Colon (tissue), 2 donors: ENCODE measurements around the gene RAI1.

Experiments used
- FAIRE-seq: peaks from 2 replicates; lab custom pipeline; 2012; peaks lifted over from hg19 to GRCh38; lab: Jason Lieb, UNC
- donor health status: control.
- donor health status: control.

RAI1 gene

DNA sequence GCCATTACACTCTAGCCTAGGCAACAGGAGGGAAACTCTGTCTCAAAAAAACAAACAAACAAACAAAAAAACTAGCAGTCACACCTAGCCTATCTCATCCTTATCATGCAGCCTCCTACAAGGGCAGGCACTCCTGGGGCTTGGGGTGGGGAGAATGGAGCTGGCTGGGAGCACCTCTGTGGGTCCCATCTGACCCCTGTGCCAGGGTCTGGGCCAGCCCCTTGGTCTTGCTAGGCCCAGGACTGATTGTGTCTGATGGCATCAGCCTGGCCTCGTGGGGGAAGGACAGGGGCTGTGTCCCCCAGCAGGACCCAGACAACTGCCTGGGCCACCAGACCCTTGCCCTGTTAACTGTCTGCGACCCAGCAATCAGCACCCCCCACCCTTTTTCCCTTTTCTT lies 105.7 kb downstream of the RAI1 start:
- FAIRE-seq, result no peak

DNA sequence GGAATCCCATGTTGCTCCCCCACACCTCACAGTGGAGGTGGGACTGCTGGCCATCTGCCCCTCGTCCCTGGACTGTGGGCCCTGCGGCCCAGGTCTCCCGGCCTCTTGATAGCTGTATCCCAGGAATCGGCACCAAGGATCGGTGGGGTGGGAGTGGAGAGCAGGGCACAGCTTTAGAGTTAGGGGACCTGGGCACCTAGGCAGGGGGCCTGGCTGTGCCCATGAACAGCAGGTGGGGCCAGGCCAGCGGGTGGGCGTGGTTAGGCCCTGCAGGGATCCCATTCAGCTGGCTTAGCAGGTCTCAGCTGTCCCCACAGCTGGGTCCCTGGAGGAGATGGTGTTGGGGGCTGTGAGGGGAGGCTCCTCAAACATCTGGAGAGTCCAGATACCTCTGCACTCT lies 106.3 kb downstream of the RAI1 start:
- FAIRE-seq, result no peak

GRCh38 chr17:17788967-17789366 lies 107.7 kb downstream of the RAI1 start:
- no peak for FAIRE-seq

DNA sequence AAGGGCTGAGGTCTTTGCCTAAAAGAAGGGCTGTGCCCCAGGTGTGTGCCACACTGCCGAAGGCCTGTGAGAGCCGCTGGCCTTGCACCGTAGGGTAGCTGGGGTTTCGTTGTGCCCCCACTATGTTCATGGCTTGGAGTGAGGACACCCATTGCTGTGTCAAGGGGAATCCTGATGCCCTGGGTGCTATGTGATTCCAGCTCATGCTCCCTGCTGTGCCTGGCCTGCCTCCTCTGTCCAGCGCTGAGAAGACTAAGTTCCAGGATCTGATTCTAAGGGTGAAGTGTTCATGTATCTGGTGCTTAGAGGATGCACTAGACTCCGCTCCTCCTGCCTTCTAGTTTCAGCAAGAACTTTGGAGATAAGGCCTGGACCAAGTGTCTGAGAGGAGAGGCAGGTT lies 108.2 kb downstream of the RAI1 start:
- no peak for FAIRE-seq

DNA sequence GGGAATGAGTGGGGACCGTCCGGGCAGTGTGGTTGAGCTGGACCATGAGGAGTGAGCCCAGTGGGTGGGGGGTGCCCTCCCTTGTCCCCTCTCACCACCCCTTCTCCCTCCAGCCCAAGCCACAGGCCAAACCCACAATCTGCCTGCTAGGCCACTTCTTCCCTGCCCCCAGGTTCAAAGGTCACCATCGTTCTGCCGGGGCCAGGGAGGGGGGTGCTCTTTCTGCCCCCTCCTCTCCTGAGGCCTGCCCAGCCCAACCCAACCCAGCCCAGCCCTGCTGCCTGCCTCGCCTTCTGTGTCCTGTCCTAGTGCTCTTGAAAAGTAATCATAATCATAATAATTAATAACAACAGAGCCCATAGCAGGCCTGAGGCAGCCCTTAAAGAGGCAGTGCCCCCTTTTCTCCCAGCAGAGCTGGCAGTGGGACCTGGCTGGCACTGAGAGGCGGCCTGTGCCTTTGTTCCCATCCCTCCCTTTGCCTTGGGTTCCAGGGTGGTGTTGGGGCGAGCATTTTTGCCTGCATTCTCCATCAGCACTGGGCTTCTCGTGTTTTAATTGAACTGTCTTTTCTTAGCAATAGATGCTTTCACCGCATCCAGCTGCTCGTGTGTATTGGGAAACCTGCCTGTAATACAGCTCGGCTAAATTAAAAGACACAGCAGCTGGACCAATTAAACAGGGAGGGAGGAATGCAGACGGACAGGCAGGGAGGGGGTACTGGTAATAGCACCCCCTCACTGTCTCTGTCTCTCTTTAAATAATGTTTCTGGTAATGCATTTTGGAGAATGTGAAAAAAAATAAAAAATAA lies 108.8 kb downstream of the RAI1 start:
- FAIRE-seq, result no peak

DNA sequence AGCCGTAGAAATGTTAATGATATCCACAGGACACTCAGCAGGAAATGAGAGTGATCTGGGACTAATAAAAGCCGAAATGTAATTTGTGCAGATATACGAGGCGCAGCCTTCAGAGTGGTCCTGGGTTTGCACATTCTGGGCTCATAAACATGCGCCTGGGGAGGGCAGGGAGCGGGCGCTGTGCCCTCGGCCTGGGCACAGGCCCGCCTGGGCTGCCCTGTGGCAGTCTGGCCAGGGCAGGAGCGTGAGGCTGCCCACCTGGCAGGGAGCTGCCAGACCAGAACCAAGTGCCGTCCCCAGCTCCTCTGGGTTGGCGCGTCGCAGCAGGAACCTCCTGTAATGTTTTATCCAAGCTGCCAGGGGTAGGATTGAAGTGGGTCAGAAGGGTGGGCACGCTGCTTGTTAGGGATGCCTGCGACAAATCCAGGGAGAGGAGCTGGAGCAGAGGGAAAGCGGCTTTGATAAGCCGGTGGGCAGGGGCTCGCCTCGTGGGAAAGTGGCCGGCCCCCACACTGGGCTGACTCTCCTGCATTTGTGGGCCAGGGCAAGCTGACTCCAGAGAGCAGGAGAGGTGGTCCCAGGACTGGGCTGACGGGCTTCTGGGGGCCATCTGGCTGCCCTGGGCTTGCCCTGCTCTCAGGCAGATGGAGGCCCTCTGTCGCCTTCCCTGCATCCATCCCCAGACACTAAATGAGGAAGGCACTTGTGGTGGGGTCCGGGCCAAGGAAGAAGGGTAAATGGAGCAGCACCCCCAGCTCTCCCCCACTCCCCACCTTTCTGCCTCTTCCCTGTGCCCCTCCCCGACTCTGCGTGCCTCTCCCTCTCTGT lies 109.6 kb downstream of the RAI1 start:
- no peak for FAIRE-seq

- no peak for FAIRE-seq
Observed at GRCh38 chr17:17792037-17792550, 110.8 kb downstream of the RAI1 start.

DNA sequence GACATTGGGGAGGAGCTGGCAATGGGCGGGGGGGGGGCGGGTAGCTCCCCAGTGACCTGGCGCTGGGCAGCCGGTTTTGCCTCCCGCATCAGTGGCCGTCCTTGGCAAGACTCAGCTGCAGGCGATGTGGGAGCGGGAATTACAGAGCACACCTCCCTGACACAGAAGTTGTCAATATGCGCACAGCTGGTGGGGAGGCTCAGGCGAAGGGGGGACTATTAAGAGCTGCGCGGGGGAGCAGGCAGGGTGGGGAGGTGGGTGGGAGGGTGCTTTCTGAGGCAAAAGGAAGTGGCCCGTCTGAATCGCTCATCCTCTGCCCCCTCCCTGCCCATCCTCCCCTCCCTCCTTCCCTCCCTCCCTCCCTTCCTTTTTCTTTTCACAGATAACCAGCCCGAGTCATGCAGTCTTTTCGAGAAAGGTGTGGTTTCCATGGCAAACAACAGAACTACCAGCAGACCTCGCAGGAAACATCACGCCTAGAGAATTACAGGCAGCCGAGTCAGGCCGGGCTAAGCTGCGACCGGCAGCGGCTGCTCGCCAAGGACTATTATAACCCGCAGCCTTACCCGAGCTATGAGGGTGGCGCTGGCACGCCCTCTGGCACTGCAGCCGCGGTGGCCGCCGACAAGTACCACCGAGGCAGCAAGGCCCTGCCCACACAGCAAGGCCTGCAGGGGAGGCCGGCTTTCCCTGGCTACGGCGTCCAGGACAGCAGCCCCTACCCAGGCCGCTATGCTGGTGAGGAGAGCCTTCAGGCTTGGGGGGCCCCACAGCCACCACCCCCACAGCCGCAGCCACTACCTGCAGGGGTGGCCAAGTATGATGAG lies 111.5 kb downstream of the RAI1 start:
- no peak for FAIRE-seq

- FAIRE-seq, result no peak
Observed at GRCh38 chr17:17793378-17794214, 112.3 kb downstream of the RAI1 start.

GRCh38 chr17:17794382-17794781 lies 113.1 kb downstream of the RAI1 start:
- no peak for FAIRE-seq

DNA sequence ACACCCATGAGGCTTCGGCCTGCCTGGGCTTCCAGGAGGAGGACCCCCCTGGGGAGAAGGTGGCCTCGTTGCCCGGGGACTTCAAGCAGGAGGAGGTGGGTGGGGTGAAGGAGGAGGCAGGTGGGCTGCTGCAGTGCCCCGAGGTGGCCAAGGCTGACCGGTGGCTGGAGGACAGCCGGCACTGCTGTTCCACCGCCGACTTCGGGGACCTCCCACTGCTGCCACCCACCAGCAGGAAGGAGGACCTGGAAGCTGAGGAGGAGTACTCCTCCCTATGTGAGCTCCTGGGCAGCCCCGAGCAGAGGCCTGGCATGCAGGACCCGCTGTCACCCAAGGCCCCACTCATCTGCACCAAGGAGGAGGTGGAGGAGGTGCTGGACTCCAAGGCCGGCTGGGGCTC lies 114.0 kb downstream of the RAI1 start:
- FAIRE-seq, result no peak

DNA sequence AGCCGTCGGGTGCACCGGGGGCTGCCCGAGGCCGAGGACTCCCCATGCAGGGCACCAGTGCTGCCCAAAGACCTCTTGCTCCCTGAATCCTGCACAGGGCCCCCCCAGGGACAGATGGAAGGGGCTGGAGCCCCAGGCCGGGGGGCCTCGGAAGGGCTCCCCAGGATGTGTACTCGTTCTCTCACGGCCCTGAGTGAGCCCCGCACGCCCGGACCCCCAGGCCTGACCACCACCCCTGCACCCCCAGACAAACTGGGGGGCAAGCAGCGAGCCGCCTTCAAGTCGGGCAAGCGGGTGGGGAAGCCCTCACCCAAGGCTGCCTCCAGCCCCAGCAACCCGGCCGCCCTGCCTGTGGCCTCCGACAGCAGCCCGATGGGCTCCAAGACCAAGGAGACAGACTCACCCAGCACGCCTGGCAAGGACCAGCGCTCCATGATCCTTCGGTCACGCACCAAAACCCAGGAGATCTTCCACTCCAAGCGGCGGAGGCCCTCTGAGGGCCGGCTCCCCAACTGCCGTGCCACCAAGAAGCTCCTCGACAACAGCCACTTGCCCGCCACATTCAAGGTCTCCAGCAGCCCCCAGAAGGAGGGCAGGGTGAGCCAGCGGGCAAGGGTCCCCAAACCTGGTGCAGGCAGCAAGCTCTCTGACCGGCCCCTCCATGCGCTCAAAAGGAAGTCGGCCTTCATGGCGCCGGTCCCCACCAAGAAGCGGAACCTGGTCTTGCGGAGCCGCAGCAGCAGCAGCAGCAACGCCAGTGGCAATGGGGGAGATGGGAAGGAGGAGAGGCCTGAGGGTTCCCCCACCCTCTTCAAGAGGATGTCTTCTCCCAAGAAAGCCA lies 114.9 kb downstream of the RAI1 start:
- no peak for FAIRE-seq

DNA sequence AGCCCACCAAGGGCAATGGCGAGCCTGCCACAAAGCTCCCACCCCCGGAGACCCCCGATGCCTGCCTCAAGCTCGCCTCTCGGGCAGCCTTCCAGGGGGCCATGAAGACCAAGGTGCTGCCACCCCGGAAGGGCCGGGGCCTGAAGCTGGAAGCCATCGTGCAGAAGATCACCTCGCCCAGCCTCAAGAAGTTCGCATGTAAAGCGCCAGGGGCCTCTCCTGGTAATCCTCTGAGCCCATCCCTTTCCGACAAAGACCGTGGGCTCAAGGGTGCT lies 115.5 kb downstream of the RAI1 start:
- no peak for FAIRE-seq

DNA sequence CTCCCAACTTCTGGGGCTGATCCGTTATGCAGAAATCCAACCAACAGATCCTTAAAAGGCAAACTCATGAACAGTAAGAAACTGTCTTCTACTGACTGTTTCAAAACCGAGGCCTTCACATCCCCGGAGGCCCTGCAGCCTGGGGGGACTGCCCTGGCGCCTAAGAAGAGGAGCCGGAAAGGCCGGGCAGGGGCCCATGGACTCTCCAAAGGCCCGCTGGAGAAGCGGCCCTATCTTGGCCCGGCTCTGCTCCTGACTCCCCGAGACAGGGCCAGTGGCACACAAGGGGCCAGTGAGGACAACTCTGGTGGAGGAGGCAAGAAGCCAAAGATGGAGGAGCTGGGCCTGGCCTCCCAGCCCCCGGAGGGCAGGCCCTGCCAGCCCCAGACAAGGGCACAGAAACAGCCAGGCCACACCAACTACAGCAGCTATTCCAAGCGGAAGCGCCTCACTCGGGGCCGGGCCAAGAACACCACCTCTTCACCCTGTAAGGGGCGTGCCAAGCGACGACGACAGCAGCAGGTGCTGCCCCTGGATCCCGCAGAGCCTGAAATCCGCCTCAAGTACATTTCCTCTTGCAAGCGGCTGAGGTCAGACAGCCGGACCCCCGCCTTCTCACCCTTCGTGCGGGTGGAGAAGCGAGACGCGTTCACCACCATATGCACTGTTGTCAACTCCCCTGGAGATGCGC lies 116.0 kb downstream of the RAI1 start:
- FAIRE-seq, result no peak

GRCh38 chr17:17798010-17798556 lies 116.8 kb downstream of the RAI1 start:
- FAIRE-seq, result no peak

DNA sequence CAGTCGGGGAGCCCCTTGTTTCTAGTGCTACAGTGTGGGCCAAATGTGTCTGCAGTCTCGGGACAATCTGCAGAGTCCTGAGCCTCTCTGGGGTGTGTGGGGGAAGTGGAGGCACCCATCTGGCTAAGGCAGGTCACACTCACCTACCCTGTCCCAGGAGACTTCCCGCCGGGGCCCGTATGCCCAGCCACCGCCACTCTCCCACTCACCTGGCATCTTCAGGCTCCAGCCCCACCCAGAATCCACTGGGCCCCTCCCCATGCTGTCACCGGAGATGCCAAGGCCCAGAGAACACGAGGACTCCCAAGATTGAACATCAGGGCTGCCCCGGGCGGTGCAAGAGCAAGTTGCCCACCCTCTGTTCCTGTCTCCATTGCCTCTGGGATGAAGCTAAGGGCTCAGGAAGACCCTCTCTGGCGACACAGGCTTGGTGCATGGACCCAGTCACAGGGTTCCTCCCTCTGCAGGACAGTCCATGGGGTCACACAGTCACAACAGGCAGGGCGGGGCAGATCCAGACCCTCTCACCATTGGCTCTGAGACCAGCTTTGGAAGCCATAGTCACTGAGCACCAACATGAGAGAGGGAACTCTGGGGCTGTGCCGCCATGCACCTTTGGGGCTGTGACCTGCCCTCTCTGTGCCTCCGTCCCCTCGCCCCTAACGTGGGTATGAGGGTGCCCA lies 117.5 kb downstream of the RAI1 start:
- no peak for FAIRE-seq

- FAIRE-seq, result no peak
Observed at GRCh38 chr17:17800504-17801021, 119.3 kb downstream of the RAI1 start.

DNA sequence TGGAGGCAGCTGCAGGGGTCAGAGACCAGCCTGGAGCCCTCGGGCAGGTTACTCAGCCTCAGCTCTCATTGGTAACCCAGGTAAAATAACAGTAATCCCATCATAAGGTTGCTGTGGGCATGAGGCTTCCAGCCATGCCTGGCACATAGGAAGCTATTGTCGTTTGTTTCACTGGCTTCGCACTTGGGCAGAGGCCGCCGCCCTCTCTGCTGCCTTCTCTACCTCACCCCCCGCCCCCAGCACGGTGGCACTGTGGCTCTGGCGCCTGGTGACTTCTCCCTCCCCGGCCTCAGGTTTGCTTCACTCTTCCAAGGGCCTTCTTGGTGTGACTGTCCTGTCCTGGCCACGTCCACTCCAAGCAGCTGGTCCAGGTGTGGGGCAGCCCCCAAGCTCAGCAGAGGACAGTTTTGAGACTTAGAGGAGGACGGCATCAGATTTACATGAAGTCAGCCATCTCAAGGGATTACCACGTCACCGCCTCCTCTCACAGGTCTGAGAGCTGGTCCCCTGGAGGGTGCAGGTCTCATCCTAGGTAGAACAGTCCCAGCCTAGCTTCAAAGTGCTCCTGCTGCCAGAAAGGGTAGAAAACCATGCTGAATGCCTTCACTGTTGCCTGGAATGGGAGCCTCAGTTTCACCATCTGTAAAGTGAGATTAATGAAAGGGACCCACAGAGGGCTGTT lies 120.7 kb downstream of the RAI1 start:
- FAIRE-seq, result no peak
